HCT116 (cell line): Measurements from ENCODE around the gene RTKN2.

Source experiments
- CEBPB ChIP-seq: IDR thresholded peaks from 2 replicates; pipeline ENCODE4 v1.6.1; 2012; ENCODE audit warnings: low read depth
- EGR1 ChIP-seq: IDR thresholded peaks from 2 replicates; pipeline ENCODE4 v1.6.1; 2012; ENCODE audit warnings: low read depth
- ELF1 ChIP-seq: IDR thresholded peaks from 2 replicates; pipeline ENCODE4 v1.6.1; 2012; ENCODE audit warnings: low read depth, borderline replicate concordance
- EZH2 ChIP-seq: fragments of 200-600 bp; sonication (generic); IDR thresholded peaks from 2 replicates; pipeline ENCODE4 v1.6.1; 2017; ENCODE audit warnings: antibody characterized with exemption, mixed run types
- EZH2phosphoT487 ChIP-seq: fragments of 200-600 bp; IDR thresholded peaks from 2 replicates; pipeline ENCODE4 v1.6.1; 2018; ENCODE audit warnings: antibody characterized with exemption, borderline replicate concordance
- POLR2A ChIP-seq: IDR thresholded peaks from 2 replicates; pipeline ENCODE4 v1.7.0; 2011; ENCODE audit warnings: borderline replicate concordance; ENCODE audit not compliant: insufficient read depth, insufficient read length; ENCODE audit errors: extremely low read depth
- POLR2AphosphoS5 ChIP-seq: IDR thresholded peaks from 2 replicates; pipeline ENCODE4 v1.6.1; 2011; ENCODE audit warnings: mild to moderate bottlenecking, low read depth, low read length, moderate library complexity
- SIN3A ChIP-seq: IDR thresholded peaks from 2 replicates; pipeline ENCODE4 v1.6.1; 2012; ENCODE audit warnings: low read depth
- SP1 ChIP-seq: IDR thresholded peaks from 2 replicates; pipeline ENCODE4 v1.6.1; 2012; ENCODE audit warnings: low read depth
- YY1 ChIP-seq: IDR thresholded peaks from 2 replicates; pipeline ENCODE4 v1.6.1; 2011; ENCODE audit warnings: low read length, low read depth, moderate library complexity, mild to moderate bottlenecking; ENCODE audit not compliant: insufficient replicate concordance; ENCODE audit errors: extremely low read depth
- ZNF274 ChIP-seq: fragments of 200-500 bp; sonication (Bioruptor generic); IDR thresholded peaks from 2 replicates; pipeline ENCODE4 v1.6.1; 2014; ENCODE audit warnings: mild to moderate bottlenecking, low read depth, low read length, inconsistent platforms
- TF ChIP-seq, protein P1 (sequence below), 3 experiments: fragments of 200-600 bp in 1 of 3; sonication (generic) in 1 of 3; IDR thresholded peaks in 2 of 3; conservative IDR thresholded peaks in 1 of 3; 2 replicates each; pipeline ENCODE4 v1.5.1; 2012 to 2017; ENCODE audit warnings: low read depth in 2 of 3, low read length in 2 of 3, antibody characterized with exemption in 1 of 3, borderline replicate concordance in 1 of 3, control low read depth in 1 of 3, mild to moderate bottlenecking in 1 of 3, mixed read lengths in 1 of 3, mixed run types in 1 of 3, moderate library complexity in 1 of 3; ENCODE audit not compliant: insufficient read depth in 1 of 3
- TF ChIP-seq, protein P2 (sequence below): IDR thresholded peaks from 2 replicates; pipeline ENCODE4 v1.6.1; 2012
- TF ChIP-seq, protein P3 (sequence below): IDR thresholded peaks from 2 replicates; pipeline ENCODE4 v1.6.1; 2012

DNA sequence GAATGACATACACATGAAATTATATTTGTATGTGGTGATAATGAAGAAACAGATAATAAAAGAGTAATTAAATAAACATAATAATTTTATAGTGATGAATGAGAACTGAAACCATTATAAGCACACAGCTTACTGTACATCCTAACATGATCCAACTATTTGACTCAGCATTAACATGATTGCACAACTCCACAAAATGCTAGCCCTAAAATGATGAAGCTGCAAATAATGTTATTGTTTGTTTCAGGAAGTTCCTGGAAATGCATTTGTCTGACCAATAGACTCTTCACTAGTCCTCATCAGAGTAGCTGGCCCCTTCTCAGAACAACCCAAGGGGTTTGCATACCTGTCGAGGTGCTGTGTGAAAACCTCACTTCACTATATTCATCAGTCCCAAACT lies 115.5 kb downstream of the RTKN2 start:
- no peak for TF ChIP-seq SP1
- TF ChIP-seq POLR2AphosphoS5: no peak
- TF ChIP-seq, protein P1, sequence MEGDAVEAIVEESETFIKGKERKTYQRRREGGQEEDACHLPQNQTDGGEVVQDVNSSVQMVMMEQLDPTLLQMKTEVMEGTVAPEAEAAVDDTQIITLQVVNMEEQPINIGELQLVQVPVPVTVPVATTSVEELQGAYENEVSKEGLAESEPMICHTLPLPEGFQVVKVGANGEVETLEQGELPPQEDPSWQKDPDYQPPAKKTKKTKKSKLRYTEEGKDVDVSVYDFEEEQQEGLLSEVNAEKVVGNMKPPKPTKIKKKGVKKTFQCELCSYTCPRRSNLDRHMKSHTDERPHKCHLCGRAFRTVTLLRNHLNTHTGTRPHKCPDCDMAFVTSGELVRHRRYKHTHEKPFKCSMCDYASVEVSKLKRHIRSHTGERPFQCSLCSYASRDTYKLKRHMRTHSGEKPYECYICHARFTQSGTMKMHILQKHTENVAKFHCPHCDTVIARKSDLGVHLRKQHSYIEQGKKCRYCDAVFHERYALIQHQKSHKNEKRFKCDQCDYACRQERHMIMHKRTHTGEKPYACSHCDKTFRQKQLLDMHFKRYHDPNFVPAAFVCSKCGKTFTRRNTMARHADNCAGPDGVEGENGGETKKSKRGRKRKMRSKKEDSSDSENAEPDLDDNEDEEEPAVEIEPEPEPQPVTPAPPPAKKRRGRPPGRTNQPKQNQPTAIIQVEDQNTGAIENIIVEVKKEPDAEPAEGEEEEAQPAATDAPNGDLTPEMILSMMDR (IDR thresholded peaks at IDR 0.05 in 2 of 3, conservative IDR thresholded peaks at IDR 0.05 in 1 of 3; ENCODE audit: borderline replicate concordance in 1 of 3, insufficient read depth in 1 of 3, low read depth in 2 of 3, low read length in 2 of 3): no peak
- TF ChIP-seq ZNF274: no peak
- no peak for TF ChIP-seq SIN3A
- no peak for TF ChIP-seq ELF1
- TF ChIP-seq EZH2: no peak
- no peak for TF ChIP-seq EZH2phosphoT487
- no peak for TF ChIP-seq YY1
- TF ChIP-seq POLR2A: no peak
- TF ChIP-seq CEBPB: no peak
- TF ChIP-seq, protein P2, sequence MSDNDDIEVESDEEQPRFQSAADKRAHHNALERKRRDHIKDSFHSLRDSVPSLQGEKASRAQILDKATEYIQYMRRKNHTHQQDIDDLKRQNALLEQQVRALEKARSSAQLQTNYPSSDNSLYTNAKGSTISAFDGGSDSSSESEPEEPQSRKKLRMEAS: no peak
- no peak for TF ChIP-seq EGR1
- TF ChIP-seq, protein P3, sequence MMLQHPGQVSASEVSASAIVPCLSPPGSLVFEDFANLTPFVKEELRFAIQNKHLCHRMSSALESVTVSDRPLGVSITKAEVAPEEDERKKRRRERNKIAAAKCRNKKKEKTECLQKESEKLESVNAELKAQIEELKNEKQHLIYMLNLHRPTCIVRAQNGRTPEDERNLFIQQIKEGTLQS: no peak
